Smooth muscle cell (in vitro differentiated cells): Measurements from ENCODE around the gene RNF138. TPM values are rescaled to one million over a fixed set of nuclear protein-coding genes. Genes with fewer than 3 reads are reported as not detected.

Source experiments
- DNase-seq: peaks from one replicate; lab custom pipeline; 2025; ENCODE audit not compliant: unreplicated experiment; lab: John Stamatoyannopoulos, UW
- H2AFZ ChIP-seq: fragments of 200-600 bp; sonication (generic); 2 replicates; pipeline ENCODE4 v1.6.0; 2016; ENCODE audit warnings: antibody characterized with exemption, low read depth, mild to moderate bottlenecking
- H3F3A ChIP-seq: fragments of 200-600 bp; sonication (generic); 2 replicates; pipeline ENCODE4 v1.6.0; 2017; ENCODE audit warnings: antibody characterized with exemption, low read depth
- H3K27ac ChIP-seq: fragments of 200-600 bp; sonication (generic); 2 replicates; pipeline ENCODE4 v1.5.1; 2016; ENCODE audit warnings: low read depth, mild to moderate bottlenecking
- H3K27me3 ChIP-seq: fragments of 200-600 bp; sonication (generic); 2 replicates; pipeline ENCODE4 v1.6.1; 2016; ENCODE audit warnings: low read depth, mild to moderate bottlenecking
- H3K36me3 ChIP-seq: fragments of 200-600 bp; sonication (generic); 2 replicates; pipeline ENCODE4 v1.5.1; 2016; ENCODE audit warnings: low read depth
- H3K4me1 ChIP-seq: fragments of 200-600 bp; sonication (generic); 2 replicates; pipeline ENCODE4 v1.5.1; 2016; ENCODE audit warnings: low read depth
- H3K4me2 ChIP-seq: fragments of 200-600 bp; sonication (generic); 2 replicates; pipeline ENCODE4 v1.6.0; 2016; ENCODE audit warnings: mild to moderate bottlenecking
- H3K4me3 ChIP-seq: fragments of 200-600 bp; sonication (generic); 2 replicates; pipeline ENCODE4 v1.5.1; 2016; ENCODE audit warnings: mild to moderate bottlenecking
- H3K79me2 ChIP-seq: fragments of 200-600 bp; sonication (generic); 2 replicates; pipeline ENCODE4 v1.6.0; 2016; ENCODE audit warnings: low read depth, mild to moderate bottlenecking
- H3K9ac ChIP-seq: fragments of 200-600 bp; sonication (generic); 2 replicates; pipeline ENCODE4 v1.6.0; 2016; ENCODE audit warnings: low read depth
- H3K9me3 ChIP-seq: fragments of 200-600 bp; sonication (generic); replicated peaks from 2 replicates; pipeline ENCODE4 v1.5.1; 2016; ENCODE audit warnings: low read depth
- H4K20me1 ChIP-seq: fragments of 200-600 bp; sonication (generic); 2 replicates; pipeline ENCODE4 v1.6.0; 2016; ENCODE audit warnings: low read depth
- WGBS: methylation state at CpG from one replicate; pipeline ENCODE4 v1.1.7; 2016; ENCODE audit warnings: low lambda C conversion rate; 5-methylcytosine and 5-hydroxymethylcytosine counted together
- polyA plus RNA-seq: library from polyadenylated mRNA; unstranded; fragments of >200 nt; fragmentation: Nextera tagmentation; extraction: Ambion mirVana; gene quantifications from 2 replicates; pipeline ENCODE4 v1.2.1, GENCODE V29; 2016
- total RNA-seq: library from RNA; depleted of rRNA; stranded (reverse); fragments of >200 nt; gene quantifications from 2 replicates; pipeline ENCODE4 v1.2.3, GENCODE V29; 2014
- TF ChIP-seq, protein P1 (sequence below): fragments of 200-600 bp; sonication (generic); IDR thresholded peaks from 2 replicates; pipeline ENCODE4 v1.5.1; 2017; ENCODE audit warnings: borderline replicate concordance, mild to moderate bottlenecking, antibody characterized with exemption; ENCODE audit not compliant: insufficient read depth, poor library complexity, severe bottlenecking

Gene RNF138
- total and polyA plus RNA-seq, 2 experiments from 2014 or later, result 10.2 to 15.6 TPM

DNA sequence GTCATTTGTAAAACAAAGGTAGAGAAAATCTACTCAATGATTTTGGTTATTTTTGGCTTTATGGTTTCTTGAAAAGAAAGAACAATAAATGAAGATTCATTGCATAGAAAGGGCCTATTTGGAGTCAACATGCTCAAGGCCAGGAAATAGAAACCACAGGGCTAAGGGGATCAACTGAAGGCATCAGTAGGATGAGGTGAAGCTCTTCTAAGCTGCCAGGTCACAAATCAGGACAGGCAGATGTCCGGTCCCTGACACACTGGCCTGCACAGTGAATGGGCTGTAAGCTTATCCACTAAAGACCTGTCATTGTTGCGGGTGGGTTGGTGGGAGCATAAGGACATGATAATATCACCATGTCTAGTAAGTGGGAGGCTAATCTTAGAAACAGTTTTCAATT lies 31.6 kb upstream of the RNF138 start:
- Histone ChIP-seq H3K27ac (no peak overlapping the region), H3K27me3 (no peaks in the 10 kb centered on the region), H3K9ac (no peak overlapping the region), H4K20me1 (no peaks in the 10 kb centered on the region), H2AFZ (no peak overlapping the region), H3K36me3 (no peaks in the 10 kb centered on the region), H3K4me1 (peaks cover 3% of the 10 kb centered on the region), H3K79me2 (no peaks in the 10 kb centered on the region), H3K9me3 (no peaks in the 10 kb centered on the region), H3K4me2 (no peak overlapping the region), H3K4me3 (no peak overlapping the region), H3F3A (no peaks in the 10 kb centered on the region)
- no peak for DNase-seq
- 91% methylated on average over 2 of the region's 2 CpGs for WGBS
- TF ChIP-seq, protein P1, sequence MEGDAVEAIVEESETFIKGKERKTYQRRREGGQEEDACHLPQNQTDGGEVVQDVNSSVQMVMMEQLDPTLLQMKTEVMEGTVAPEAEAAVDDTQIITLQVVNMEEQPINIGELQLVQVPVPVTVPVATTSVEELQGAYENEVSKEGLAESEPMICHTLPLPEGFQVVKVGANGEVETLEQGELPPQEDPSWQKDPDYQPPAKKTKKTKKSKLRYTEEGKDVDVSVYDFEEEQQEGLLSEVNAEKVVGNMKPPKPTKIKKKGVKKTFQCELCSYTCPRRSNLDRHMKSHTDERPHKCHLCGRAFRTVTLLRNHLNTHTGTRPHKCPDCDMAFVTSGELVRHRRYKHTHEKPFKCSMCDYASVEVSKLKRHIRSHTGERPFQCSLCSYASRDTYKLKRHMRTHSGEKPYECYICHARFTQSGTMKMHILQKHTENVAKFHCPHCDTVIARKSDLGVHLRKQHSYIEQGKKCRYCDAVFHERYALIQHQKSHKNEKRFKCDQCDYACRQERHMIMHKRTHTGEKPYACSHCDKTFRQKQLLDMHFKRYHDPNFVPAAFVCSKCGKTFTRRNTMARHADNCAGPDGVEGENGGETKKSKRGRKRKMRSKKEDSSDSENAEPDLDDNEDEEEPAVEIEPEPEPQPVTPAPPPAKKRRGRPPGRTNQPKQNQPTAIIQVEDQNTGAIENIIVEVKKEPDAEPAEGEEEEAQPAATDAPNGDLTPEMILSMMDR, result no peak

DNA sequence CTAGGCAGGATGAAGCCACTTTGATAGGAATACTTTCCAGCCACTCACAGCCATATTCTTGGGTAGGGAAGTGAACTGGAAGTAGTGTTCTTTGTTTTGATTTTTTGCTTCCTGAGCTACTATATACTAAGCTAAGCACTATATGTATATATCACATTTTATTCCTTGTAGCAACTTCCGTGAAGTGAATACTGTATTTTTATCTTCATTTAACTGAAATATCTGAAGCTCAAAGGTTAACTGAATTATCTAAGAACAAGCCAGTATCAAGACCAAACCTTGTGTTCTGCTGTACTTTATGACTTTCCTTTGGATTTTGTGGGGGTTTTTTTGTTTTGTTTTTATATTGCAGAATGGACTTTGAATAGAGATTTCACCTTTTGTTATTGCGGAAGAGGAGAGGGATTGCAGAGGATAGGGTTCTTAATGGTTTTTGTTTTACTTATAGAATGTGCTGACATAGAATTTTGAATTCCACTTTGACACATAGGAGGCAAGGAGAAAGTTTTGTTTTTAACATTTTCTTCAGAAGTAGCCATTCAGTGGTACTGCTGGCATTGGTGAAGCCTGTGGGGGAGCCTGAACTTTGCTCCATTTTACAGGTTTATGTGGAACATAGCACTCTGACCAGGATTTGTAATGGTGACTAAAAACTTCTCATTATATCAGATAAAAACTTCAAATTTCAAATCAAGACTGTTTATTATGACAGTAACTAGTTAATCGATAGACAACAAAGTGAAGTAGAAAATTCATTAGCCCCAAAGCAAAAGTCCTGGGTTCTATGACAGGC lies 24.1 kb upstream of the RNF138 start:
- TF ChIP-seq, protein P1, result no peak
- Histone ChIP-seq H3K9me3 (no peaks in the 10 kb centered on the region), H3K4me1 (no peaks in the 10 kb centered on the region), H2AFZ (no peak overlapping the region), H3K27me3 (no peaks in the 10 kb centered on the region), H3K9ac (no peak overlapping the region), H4K20me1 (no peaks in the 10 kb centered on the region), H3K4me3 (no peak overlapping the region), H3K4me2 (no peak overlapping the region), H3K79me2 (no peaks in the 10 kb centered on the region), H3K36me3 (no peaks in the 10 kb centered on the region), H3F3A (no peaks in the 10 kb centered on the region), H3K27ac (no peak overlapping the region)
- WGBS, result 92% methylated on average over 3 of the region's 3 CpGs
- no peak for DNase-seq

DNA sequence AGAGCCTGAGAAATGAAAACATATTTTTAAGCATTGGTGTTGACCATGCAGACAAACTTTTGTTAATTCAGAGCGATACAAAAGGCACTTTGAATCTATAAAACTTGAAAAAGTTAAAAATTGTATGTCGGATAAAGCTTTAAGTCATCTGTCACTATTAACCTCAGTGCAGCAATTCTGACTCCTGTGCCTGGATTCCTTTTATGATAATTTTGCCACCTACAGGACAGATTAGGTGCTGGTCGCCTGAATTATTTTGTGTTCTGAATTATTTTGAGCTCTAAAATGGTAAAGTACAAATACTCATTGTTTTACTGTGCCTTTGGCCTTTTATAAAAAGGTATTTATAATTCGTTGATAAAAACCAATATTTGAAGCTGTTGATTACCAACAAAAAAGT lies 19.4 kb upstream of the RNF138 start:
- no peaks in the 10 kb centered on the region for H3K9me3 ChIP-seq
- TF ChIP-seq, protein P1, result peak; percentile 22
- no peak overlapping the region for H3K27ac ChIP-seq
- H2AFZ ChIP-seq, result no peak overlapping the region
- no peak overlapping the region for H3K4me3 ChIP-seq
- H3K9ac ChIP-seq, result no peak overlapping the region
- H3K79me2 ChIP-seq, result no peaks in the 10 kb centered on the region
- WGBS, result 84% methylated on average over 4 of the region's 4 CpGs
- H4K20me1 ChIP-seq, result no peaks in the 10 kb centered on the region
- H3K27me3 ChIP-seq, result no peaks in the 10 kb centered on the region
- DNase-seq, result no peak
- H3K36me3 ChIP-seq, result no peaks in the 10 kb centered on the region
- H3F3A ChIP-seq, result no peaks in the 10 kb centered on the region
- H3K4me2 ChIP-seq, result no peak overlapping the region
- no peaks in the 10 kb centered on the region for H3K4me1 ChIP-seq

DNA sequence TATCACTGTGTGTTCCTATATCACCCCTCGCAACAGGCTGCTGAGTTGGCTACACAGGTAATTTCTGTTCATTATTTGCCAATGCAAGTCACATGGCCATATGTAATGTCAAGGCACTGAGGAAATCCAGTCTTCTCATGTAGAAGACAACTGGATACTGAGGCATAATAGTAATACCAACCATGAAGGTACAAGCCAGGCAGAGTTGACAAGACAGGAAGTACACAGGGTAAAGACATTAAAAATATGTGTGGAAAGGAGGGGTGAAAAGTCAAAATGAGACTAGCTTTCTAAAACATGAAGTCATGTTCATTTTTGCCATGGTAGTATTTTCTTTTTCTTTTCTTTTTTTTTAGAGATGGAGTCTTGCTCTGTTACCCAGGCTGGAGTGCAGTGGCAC lies 17.5 kb upstream of the RNF138 start:
- Histone ChIP-seq H2AFZ (no peak overlapping the region), H3K36me3 (no peaks in the 10 kb centered on the region), H3K27me3 (no peaks in the 10 kb centered on the region), H3K27ac (no peak overlapping the region), H3K9ac (no peak overlapping the region), H3K9me3 (no peaks in the 10 kb centered on the region), H3K79me2 (no peaks in the 10 kb centered on the region), H3K4me3 (no peak overlapping the region), H4K20me1 (no peaks in the 10 kb centered on the region), H3K4me1 (no peaks in the 10 kb centered on the region), H3K4me2 (no peak overlapping the region), H3F3A (no peaks in the 10 kb centered on the region)
- WGBS, result 100% methylated on average over 1 of the region's 1 CpG
- no peak for DNase-seq
- TF ChIP-seq, protein P1, result no peak
